HepG2 (cell line): ENCODE data around the gene CENPB. TPM values are rescaled to one million over a fixed set of nuclear protein-coding genes. Genes with fewer than 3 reads are reported as not detected.

ENCODE experiments used
- ATF7-NPFF ChIP-seq: sonication (generic); formaldehyde crosslinking; IDR thresholded peaks from 2 replicates; pipeline ENCODE4 v1.8.1; 2023; ENCODE audit warnings: mild to moderate bottlenecking, low read depth, missing genetic modification reagents, moderate library complexity
- DPF2 ChIP-seq: sonication (generic); formaldehyde crosslinking; IDR thresholded peaks from 2 replicates; pipeline ENCODE4 v1.4.0; 2020; ENCODE audit warnings: mild to moderate bottlenecking, low read depth, missing genetic modification reagents, borderline replicate concordance
- E2F1 ChIP-seq: sonication (generic); formaldehyde crosslinking; IDR thresholded peaks from 2 replicates; pipeline ENCODE4 v1.5.0; 2020; ENCODE audit warnings: missing genetic modification reagents
- HOXA9 ChIP-seq: sonication (generic); formaldehyde crosslinking; IDR thresholded peaks from 2 replicates; pipeline ENCODE4 v1.8.1; 2022; ENCODE audit warnings: missing genetic modification reagents, mild to moderate bottlenecking, moderate library complexity, borderline replicate concordance
- IKZF1 ChIP-seq: fragments of 450-650 bp; IDR thresholded peaks from 2 replicates; pipeline ENCODE4 v1.7.1; 2016
- KLF13 ChIP-seq: sonication (generic); formaldehyde crosslinking; IDR thresholded peaks from 2 replicates; pipeline ENCODE4 v1.4.0; 2020; ENCODE audit warnings: mild to moderate bottlenecking, missing genetic modification reagents
- MIER2 ChIP-seq: IDR thresholded peaks from 2 replicates; pipeline ENCODE4 v1.6.1; 2016; ENCODE audit warnings: missing biosample characterization, missing genetic modification reagents
- NFIC ChIP-seq: IDR thresholded peaks from 2 replicates; pipeline ENCODE4 v1.6.1; 2012; ENCODE audit warnings: mild to moderate bottlenecking, low read length, inconsistent platforms
- PHF20 ChIP-seq: sonication (generic); formaldehyde crosslinking; IDR thresholded peaks from 2 replicates; pipeline ENCODE4 v1.5.0; 2020; ENCODE audit warnings: mild to moderate bottlenecking, missing genetic modification reagents
- PHF5A ChIP-seq: IDR thresholded peaks from one replicate; pipeline ENCODE4 v1.6.1; 2018; ENCODE audit warnings: low read depth, missing genetic modification reagents; ENCODE audit not compliant: unreplicated experiment
- SNRNP70 ChIP-seq: fragments of 200-400 bp; formaldehyde crosslinking; IDR thresholded peaks from 2 replicates; pipeline ENCODE4 v1.6.1; 2017; ENCODE audit warnings: mild to moderate bottlenecking, low read depth, low read length, moderate library complexity
- SRSF9 ChIP-seq: fragments of 200-400 bp; formaldehyde crosslinking; IDR thresholded peaks from 2 replicates; pipeline ENCODE4 v1.6.1; 2018; ENCODE audit warnings: borderline replicate concordance, mild to moderate bottlenecking, low read depth, low read length; ENCODE audit not compliant: insufficient read depth, poor library complexity, severe bottlenecking
- SRY ChIP-seq: sonication (generic); formaldehyde crosslinking; IDR thresholded peaks from 2 replicates; pipeline ENCODE4 v1.8.0; 2022; ENCODE audit warnings: mild to moderate bottlenecking, missing genetic modification reagents
- TBL1XR1 ChIP-seq: fragments of 150-350 bp; IDR thresholded peaks from 2 replicates; pipeline ENCODE4 v1.6.1; 2014; ENCODE audit warnings: borderline replicate concordance, low read length; ENCODE audit not compliant: partially characterized antibody
- TFAP4 ChIP-seq: sonication (generic); IDR thresholded peaks from 2 replicates; pipeline ENCODE4 v1.6.1; 2016; ENCODE audit warnings: low read depth, borderline replicate concordance
- THAP11 ChIP-seq: IDR thresholded peaks from 2 replicates; pipeline ENCODE4 v1.6.1; 2016; ENCODE audit warnings: missing biosample characterization, missing genetic modification reagents
- ZBED4 ChIP-seq: sonication (generic); formaldehyde crosslinking; IDR thresholded peaks from 2 replicates; pipeline ENCODE4 v1.4.0; 2020; ENCODE audit warnings: missing genetic modification reagents, borderline replicate concordance
- ZFX ChIP-seq: sonication (generic); formaldehyde crosslinking; IDR thresholded peaks from 2 replicates; pipeline ENCODE4 v1.4.0; 2020; ENCODE audit warnings: mild to moderate bottlenecking, low read depth, missing genetic modification reagents, moderate library complexity
- ZKSCAN8 ChIP-seq: IDR thresholded peaks from 2 replicates; pipeline ENCODE4 v1.6.1; 2016; ENCODE audit warnings: borderline replicate concordance, missing genetic modification reagents, missing compliant biosample characterization
- ZNF101 ChIP-seq: sonication (generic); formaldehyde crosslinking; IDR thresholded peaks from 2 replicates; pipeline ENCODE4 v1.4.0; 2020; ENCODE audit warnings: mild to moderate bottlenecking, low read depth, missing genetic modification reagents, borderline replicate concordance
- ZNF205 ChIP-seq: IDR thresholded peaks from 2 replicates; pipeline ENCODE4 v1.6.1; 2018; ENCODE audit warnings: missing biosample characterization, missing genetic modification reagents
- ZNF3 ChIP-seq: IDR thresholded peaks from 2 replicates; pipeline ENCODE4 v1.7.0; 2017; ENCODE audit warnings: inconsistent platforms
- ZNF431 ChIP-seq: sonication (generic); formaldehyde crosslinking; IDR thresholded peaks from 2 replicates; pipeline ENCODE4 v1.9.0; 2022; ENCODE audit warnings: missing genetic modification reagents, low read depth, mild to moderate bottlenecking, borderline replicate concordance
- ZNF883 ChIP-seq: sonication (generic); formaldehyde crosslinking; IDR thresholded peaks from 2 replicates; pipeline ENCODE4 v1.5.1; 2020; ENCODE audit warnings: mild to moderate bottlenecking, missing genetic modification reagents; ENCODE audit errors: not compliant biosample characterization
- polyA plus RNA-seq, 8 experiments: library from polyadenylated mRNA; depleted of rRNA in 3 of 8; stranded (reverse) in 7 of 8; unstranded in 1 of 8; fragments of >200 nt; fragmentation: Illumina TruSeq in 4 of 8; extraction: Trizol in 4 of 8; gene quantifications; 2 replicates each; pipeline versions ENCODE4 v1.2.1 to v1.2.3, GENCODE V29; 2011 to 2016; ENCODE audit warnings: low read depth in 4 of 8, missing spikeins in 1 of 8, mixed read lengths in 1 of 8; ENCODE audit not compliant: insufficient read depth in 1 of 8
- total RNA-seq, 5 experiments: library from RNA; depleted of rRNA; stranded (reverse); fragments of >200 nt; fragmentation: Illumina TruSeq; extraction: Trizol; gene quantifications; 2 replicates each; pipeline ENCODE4 v1.2.3, GENCODE V29; 2016; ENCODE audit warnings: low read depth in 1 of 5

The CENPB gene
- total and polyA plus RNA-seq, 2 of the 13 experiments (the other 11 are each of a cell fraction or from before 2014, with no cell fraction given) = 10.4 to 54.5 TPM

GRCh38 chr20:3738111-3739053 is 48.2 kb downstream of the CENPB start (continued):
- TF ChIP-seq ZNF431 (CRISPR knock-in tag) (no peak), ZNF205 (0 out of 2 replicates have a peak, but pooled peaks have one; percentile 4), E2F1 (no peak), THAP11 (CRISPR knock-in tag) (peak; percentile 11; the same call in 1 of the 2 replicates), ZBED4 (CRISPR knock-in tag) (no peak), TBL1XR1 (no peak), DPF2 (CRISPR knock-in tag) (0 out of 2 replicates have a peak, but pooled peaks have one; percentile 18), ZFX (CRISPR knock-in tag) (peak; percentile 14; the same call in 1 of the 2 replicates), ZKSCAN8 (CRISPR knock-in tag) (no peak), ATF7-NPFF (CRISPR knock-in tag) (no peak), SNRNP70 (no peak), TFAP4 (0 out of 2 replicates have a peak, but pooled peaks have one; percentile 17), MIER2 (CRISPR knock-in tag) (no peak), SRSF9 (no peak), KLF13 (CRISPR knock-in tag) (no peak), PHF5A (CRISPR knock-in tag) (no peak), HOXA9 (CRISPR knock-in tag) (no peak), IKZF1 (no peak), PHF20 (CRISPR knock-in tag) (no peak), NFIC (no peak), ZNF3 (CRISPR knock-in tag) (no peak), ZNF101 (CRISPR knock-in tag) (no peak), SRY (peak; percentile 56; the same call in 1 of the 2 replicates), ZNF883 (CRISPR knock-in tag) (no peak)
